Measurements from ENCODE around the gene MAP4K3. TPM values are rescaled to one million over a fixed set of nuclear protein-coding genes. Genes with fewer than 3 reads are reported as not detected.

MAP4K3 gene
- total and polyA plus RNA-seq, 9 of the 15 experiments (the other 6 are each of a cell fraction or from before 2014, with no cell fraction given) = 3.1 to 30.0 (median 16.9) TPM

GRCh38 chr2:39455826-39456225, 18.7 kb upstream of the MAP4K3 start:
- no TSS peak for BruUV-seq (replicated peaks)
- TF ChIP-seq, protein P1, sequence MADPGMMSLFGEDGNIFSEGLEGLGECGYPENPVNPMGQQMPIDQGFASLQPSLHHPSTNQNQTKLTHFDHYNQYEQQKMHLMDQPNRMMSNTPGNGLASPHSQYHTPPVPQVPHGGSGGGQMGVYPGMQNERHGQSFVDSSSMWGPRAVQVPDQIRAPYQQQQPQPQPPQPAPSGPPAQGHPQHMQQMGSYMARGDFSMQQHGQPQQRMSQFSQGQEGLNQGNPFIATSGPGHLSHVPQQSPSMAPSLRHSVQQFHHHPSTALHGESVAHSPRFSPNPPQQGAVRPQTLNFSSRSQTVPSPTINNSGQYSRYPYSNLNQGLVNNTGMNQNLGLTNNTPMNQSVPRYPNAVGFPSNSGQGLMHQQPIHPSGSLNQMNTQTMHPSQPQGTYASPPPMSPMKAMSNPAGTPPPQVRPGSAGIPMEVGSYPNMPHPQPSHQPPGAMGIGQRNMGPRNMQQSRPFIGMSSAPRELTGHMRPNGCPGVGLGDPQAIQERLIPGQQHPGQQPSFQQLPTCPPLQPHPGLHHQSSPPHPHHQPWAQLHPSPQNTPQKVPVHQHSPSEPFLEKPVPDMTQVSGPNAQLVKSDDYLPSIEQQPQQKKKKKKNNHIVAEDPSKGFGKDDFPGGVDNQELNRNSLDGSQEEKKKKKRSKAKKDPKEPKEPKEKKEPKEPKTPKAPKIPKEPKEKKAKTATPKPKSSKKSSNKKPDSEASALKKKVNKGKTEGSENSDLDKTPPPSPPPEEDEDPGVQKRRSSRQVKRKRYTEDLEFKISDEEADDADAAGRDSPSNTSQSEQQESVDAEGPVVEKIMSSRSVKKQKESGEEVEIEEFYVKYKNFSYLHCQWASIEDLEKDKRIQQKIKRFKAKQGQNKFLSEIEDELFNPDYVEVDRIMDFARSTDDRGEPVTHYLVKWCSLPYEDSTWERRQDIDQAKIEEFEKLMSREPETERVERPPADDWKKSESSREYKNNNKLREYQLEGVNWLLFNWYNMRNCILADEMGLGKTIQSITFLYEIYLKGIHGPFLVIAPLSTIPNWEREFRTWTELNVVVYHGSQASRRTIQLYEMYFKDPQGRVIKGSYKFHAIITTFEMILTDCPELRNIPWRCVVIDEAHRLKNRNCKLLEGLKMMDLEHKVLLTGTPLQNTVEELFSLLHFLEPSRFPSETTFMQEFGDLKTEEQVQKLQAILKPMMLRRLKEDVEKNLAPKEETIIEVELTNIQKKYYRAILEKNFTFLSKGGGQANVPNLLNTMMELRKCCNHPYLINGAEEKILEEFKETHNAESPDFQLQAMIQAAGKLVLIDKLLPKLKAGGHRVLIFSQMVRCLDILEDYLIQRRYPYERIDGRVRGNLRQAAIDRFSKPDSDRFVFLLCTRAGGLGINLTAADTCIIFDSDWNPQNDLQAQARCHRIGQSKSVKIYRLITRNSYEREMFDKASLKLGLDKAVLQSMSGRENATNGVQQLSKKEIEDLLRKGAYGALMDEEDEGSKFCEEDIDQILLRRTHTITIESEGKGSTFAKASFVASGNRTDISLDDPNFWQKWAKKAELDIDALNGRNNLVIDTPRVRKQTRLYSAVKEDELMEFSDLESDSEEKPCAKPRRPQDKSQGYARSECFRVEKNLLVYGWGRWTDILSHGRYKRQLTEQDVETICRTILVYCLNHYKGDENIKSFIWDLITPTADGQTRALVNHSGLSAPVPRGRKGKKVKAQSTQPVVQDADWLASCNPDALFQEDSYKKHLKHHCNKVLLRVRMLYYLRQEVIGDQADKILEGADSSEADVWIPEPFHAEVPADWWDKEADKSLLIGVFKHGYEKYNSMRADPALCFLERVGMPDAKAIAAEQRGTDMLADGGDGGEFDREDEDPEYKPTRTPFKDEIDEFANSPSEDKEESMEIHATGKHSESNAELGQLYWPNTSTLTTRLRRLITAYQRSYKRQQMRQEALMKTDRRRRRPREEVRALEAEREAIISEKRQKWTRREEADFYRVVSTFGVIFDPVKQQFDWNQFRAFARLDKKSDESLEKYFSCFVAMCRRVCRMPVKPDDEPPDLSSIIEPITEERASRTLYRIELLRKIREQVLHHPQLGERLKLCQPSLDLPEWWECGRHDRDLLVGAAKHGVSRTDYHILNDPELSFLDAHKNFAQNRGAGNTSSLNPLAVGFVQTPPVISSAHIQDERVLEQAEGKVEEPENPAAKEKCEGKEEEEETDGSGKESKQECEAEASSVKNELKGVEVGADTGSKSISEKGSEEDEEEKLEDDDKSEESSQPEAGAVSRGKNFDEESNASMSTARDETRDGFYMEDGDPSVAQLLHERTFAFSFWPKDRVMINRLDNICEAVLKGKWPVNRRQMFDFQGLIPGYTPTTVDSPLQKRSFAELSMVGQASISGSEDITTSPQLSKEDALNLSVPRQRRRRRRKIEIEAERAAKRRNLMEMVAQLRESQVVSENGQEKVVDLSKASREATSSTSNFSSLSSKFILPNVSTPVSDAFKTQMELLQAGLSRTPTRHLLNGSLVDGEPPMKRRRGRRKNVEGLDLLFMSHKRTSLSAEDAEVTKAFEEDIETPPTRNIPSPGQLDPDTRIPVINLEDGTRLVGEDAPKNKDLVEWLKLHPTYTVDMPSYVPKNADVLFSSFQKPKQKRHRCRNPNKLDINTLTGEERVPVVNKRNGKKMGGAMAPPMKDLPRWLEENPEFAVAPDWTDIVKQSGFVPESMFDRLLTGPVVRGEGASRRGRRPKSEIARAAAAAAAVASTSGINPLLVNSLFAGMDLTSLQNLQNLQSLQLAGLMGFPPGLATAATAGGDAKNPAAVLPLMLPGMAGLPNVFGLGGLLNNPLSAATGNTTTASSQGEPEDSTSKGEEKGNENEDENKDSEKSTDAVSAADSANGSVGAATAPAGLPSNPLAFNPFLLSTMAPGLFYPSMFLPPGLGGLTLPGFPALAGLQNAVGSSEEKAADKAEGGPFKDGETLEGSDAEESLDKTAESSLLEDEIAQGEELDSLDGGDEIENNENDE (IDR thresholded peaks at IDR 0.05; ENCODE audit: low read depth, low read length) = no peak
- no peak for TF ChIP-seq ZNF507 (tag; conservative IDR thresholded peaks at IDR 0.05)
- no peak for TF ChIP-seq RB1 (IDR thresholded peaks at IDR 0.05; ENCODE audit: low read depth)
- TF ChIP-seq, protein P2, sequence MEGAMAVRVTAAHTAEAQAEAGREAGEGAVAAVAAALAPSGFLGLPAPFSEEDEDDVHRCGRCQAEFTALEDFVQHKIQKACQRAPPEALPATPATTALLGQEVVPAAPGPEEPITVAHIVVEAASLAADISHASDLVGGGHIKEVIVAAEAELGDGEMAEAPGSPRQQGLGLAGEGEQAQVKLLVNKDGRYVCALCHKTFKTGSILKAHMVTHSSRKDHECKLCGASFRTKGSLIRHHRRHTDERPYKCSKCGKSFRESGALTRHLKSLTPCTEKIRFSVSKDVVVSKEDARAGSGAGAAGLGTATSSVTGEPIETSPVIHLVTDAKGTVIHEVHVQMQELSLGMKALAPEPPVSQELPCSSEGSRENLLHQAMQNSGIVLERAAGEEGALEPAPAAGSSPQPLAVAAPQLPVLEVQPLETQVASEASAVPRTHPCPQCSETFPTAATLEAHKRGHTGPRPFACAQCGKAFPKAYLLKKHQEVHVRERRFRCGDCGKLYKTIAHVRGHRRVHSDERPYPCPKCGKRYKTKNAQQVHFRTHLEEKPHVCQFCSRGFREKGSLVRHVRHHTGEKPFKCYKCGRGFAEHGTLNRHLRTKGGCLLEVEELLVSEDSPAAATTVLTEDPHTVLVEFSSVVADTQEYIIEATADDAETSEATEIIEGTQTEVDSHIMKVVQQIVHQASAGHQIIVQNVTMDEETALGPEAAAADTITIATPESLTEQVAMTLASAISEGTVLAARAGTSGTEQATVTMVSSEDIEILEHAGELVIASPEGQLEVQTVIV (CRISPR knock-in tag; IDR thresholded peaks at IDR 0.05; ENCODE audit: borderline replicate concordance) = no peak
- TF ChIP-seq FOXA1 (IDR thresholded peaks at IDR 0.05; ENCODE audit: borderline replicate concordance) = no peak
- no peak for TF ChIP-seq HMGN3 (IDR thresholded peaks at IDR 0.05; ENCODE audit: borderline replicate concordance, extremely low read depth, insufficient read length, low read depth, low read length)
- TF ChIP-seq, protein P3, sequence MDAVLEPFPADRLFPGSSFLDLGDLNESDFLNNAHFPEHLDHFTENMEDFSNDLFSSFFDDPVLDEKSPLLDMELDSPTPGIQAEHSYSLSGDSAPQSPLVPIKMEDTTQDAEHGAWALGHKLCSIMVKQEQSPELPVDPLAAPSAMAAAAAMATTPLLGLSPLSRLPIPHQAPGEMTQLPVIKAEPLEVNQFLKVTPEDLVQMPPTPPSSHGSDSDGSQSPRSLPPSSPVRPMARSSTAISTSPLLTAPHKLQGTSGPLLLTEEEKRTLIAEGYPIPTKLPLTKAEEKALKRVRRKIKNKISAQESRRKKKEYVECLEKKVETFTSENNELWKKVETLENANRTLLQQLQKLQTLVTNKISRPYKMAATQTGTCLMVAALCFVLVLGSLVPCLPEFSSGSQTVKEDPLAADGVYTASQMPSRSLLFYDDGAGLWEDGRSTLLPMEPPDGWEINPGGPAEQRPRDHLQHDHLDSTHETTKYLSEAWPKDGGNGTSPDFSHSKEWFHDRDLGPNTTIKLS (IDR thresholded peaks at IDR 0.05; ENCODE audit: borderline replicate concordance, low read depth) = no peak

More at GRCh38 chr2:39455826-39456225, 18.7 kb upstream of the MAP4K3 start:
- FAIRE-seq (no peak), ATAC-seq (no peak), DNase-seq (ENCODE audit: extremely low read depth in 1 of 4, low spot score in 3 of 4) (no peak)
- no peaks in the 10 kb centered on the region for H3K27me3 ChIP-seq (ENCODE audit: control insufficient read depth in 2 of 2, insufficient read depth in 2 of 2, low read length in 2 of 2)
- H4K20me1 ChIP-seq (replicated peaks; ENCODE audit: control insufficient read depth, insufficient read depth, low read length) = no peaks in the 10 kb centered on the region
- no peak overlapping the region for H2AFZ ChIP-seq (ENCODE audit: low read depth, low read length)
- no peaks in the 10 kb centered on the region for H3K9me1 ChIP-seq (ENCODE audit: control insufficient read depth, insufficient read depth, low read length)
- intact Hi-C loops (cut with micrococcal nuclease) = no loop called here
- no peaks in the 10 kb centered on the region; the same call in 2 of the 3 replicates for H3K36me3 ChIP-seq (ENCODE audit: control insufficient read depth, insufficient read depth, low read length)
- ChIA-PET POLR2A (interaction anchor here (1.4 kb wide), 1 partner anchor 15 kb away, joined by 3 read pairs; no protein-coding TSS in a partner anchor), CTCF (ENCODE audit: low intra/inter-chr PET ratio) (no interaction called here)
- no peaks in the 10 kb centered on the region for H3K4me1 ChIP-seq (replicated peaks in 1 of 2; ENCODE audit: control insufficient read depth in 2 of 2, insufficient read depth in 2 of 2, low read length in 2 of 2)
- H3K4me2 ChIP-seq (ENCODE audit: insufficient read depth, low read length) = no peak overlapping the region
- in situ Hi-C loops (cut with MboI) = no loop called here
- no peak overlapping the region for H3K4me3 ChIP-seq
- H3K9me3 ChIP-seq (replicated peaks; ENCODE audit: control insufficient read depth, insufficient read depth, low read depth, low read length) = no peaks in the 10 kb centered on the region
- H3K9ac ChIP-seq (ENCODE audit: insufficient read depth in 1 of 2, low read depth in 2 of 2, low read length in 2 of 2) = no peak overlapping the region
- WGBS (ENCODE audit: insufficient coverage, low coverage, missing lambda C conversion rate) = 78% methylated on average over 2 of the region's 2 CpGs
- no peaks in the 10 kb centered on the region for H3K79me2 ChIP-seq (ENCODE audit: control insufficient read depth, insufficient read depth, low read length)
- H3K27ac ChIP-seq (ENCODE audit: extremely low read depth, low read depth, low read length) = no peak overlapping the region
